ENCODE measurements around the gene ABCA12. TPM values are rescaled to one million over a fixed set of nuclear protein-coding genes. Genes with fewer than 3 reads are reported as not detected.

Gene ABCA12
- total RNA-seq, 1 donor = not detected

Other genes with a start within 250 kb of the ABCA12 start
- gene ATIC, start 173.4 kb upstream of the ABCA12 start, total RNA-seq = 12.0 TPM

Data from mononuclear cell (primary cell).